ENCODE results near the gene RAD51B.

GRCh38 chr14:68766299-68767247 is 947.0 kb downstream of the RAD51B start:
- TF ChIP-seq CTCF (IDR thresholded peaks at IDR 0.05 in 2 of 3, conservative IDR thresholded peaks at IDR 0.05 in 1 of 3; ENCODE audit: insufficient read depth in 2 of 3, low read depth in 1 of 3, low read length in 3 of 3): no peak
- TF ChIP-seq ATF6 (CRISPR knock-in tag; IDR thresholded peaks at IDR 0.05): no peak
- TF ChIP-seq, protein P1, sequence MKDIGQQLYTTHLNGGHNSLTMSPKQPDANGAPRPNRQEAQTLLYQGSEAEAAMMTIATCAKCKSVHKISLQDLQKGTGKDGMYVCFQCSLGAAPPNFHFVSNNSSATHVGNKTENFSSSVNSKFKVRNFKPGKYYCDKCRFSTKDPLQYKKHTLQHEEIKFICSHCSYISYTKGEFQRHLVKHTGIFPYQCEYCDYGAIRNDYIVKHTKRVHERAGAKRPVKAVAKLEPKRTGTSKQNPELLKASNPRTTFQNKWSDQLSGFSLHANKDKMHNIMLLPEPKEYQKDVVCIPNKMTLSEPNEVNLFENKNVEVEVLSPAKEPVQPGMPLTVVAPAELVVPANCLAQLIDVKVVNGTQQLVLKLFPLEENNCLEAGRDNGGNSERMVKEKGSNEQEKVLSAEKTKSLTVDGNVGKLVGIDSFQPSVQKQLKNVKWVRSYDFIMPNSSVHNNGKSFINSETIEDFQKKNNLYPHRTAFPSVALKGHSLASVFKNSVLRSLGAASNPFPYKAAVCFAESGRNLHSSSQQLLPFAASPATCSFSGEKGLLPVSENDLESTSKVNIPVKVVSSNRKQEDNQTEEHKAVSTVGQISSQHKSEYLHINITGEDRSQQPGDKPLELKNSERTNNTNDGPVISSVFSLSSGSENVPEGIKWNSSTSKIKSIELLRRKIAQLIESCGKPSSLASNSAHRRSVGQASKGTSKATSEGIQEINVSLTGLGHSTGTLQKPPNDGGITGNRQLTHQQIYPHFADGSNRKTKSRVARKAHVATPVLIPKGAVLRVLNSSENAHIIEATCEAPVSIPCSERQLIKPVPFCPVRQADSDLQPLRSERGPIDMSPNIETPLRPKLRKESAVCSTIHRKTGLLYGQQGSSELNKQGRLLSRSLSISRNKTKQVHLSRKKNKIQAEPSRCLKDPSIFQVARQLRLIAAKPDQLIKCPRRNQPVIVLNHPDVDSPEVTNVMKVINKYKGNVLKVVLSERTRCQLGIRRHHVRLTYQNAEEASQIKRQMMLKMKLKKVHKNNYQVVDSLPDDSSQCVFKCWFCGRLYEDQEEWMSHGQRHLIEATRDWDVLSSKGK (CRISPR knock-in tag; IDR thresholded peaks at IDR 0.05): no peak
- no peak for TF ChIP-seq RBM14 (IDR thresholded peaks at IDR 0.05; ENCODE audit: borderline replicate concordance, insufficient read depth, low read depth, low read length)
- no peak for TF ChIP-seq DNMT1 (IDR thresholded peaks at IDR 0.05)

All from K562 (cell line).